ENCODE data around the gene BPNT1.

BPNT1 gene

GRCh38 chr1:220013497-220013896 lies 76.1 kb downstream of the BPNT1 start:
- H3K4me3 ChIP-seq (ENCODE audit: low read depth, low read length), result no peak overlapping the region
- TF ChIP-seq CTCF (IDR thresholded peaks at IDR 0.05; ENCODE audit: insufficient read depth, low read length, missing control alignments), result no peak
- DNase-seq (ENCODE audit: low read depth, low spot score), result no peak
- ChIA-PET POLR2A (no interaction called here), CTCF (interaction anchor here (1.2 to 4.4 kb wide), 3 partner anchors 15 to 23 kb away, joined by 4 to 23 read pairs (median 18); no protein-coding TSS in a partner anchor)

GRCh38 chr1:220012259-220012658 lies 77.3 kb downstream of the BPNT1 start:
- CTCF ChIA-PET, result interaction anchor here (0.6 to 4.4 kb wide), 9 partner anchors 10 to 101 kb away, joined by 3 to 23 read pairs (median 3); no protein-coding TSS in a partner anchor
- POLR2A ChIA-PET, result interaction anchor here (0.6 kb wide), 1 partner anchor 30 kb away, joined by 7 read pairs; no protein-coding TSS in a partner anchor
- TF ChIP-seq CTCF (IDR thresholded peaks at IDR 0.05; ENCODE audit: insufficient read depth, low read length, missing control alignments), result no peak
- H3K4me3 ChIP-seq (ENCODE audit: low read depth, low read length), result no peak overlapping the region
- no peak for DNase-seq (ENCODE audit: low read depth, low spot score)

GRCh38 chr1:220011620-220012019 lies 78.0 kb downstream of the BPNT1 start:
- TF ChIP-seq CTCF (IDR thresholded peaks at IDR 0.05; ENCODE audit: insufficient read depth, low read length, missing control alignments), result no peak
- POLR2A ChIA-PET, result no interaction called here
- CTCF ChIA-PET, result interaction anchor here (0.7 to 4.4 kb wide), 8 partner anchors 14 to 101 kb away, joined by 3 to 23 read pairs (median 4); no protein-coding TSS in a partner anchor
- no peak overlapping the region for H3K4me3 ChIP-seq (ENCODE audit: low read depth, low read length)
- DNase-seq (ENCODE audit: low read depth, low spot score), result no peak

Data from AG04449 (cell line).